Loucy (cell line): ENCODE measurements around the gene MAML3.

Experiments
- H2AFZ ChIP-seq: fragments of 200-600 bp; sonication (generic); 2 replicates; pipeline ENCODE4 v1.6.0; 2016; ENCODE audit warnings: antibody characterized with exemption, mild to moderate bottlenecking, low read length, moderate library complexity
- H3F3A ChIP-seq: fragments of 200-600 bp; 2 replicates; pipeline ENCODE4 v1.6.0; 2016; ENCODE audit warnings: antibody characterized with exemption, low read depth, mild to moderate bottlenecking
- H3K27me3 ChIP-seq: fragments of 200-600 bp; sonication (generic); 2 replicates; pipeline ENCODE4 v1.6.1; 2014; ENCODE audit warnings: low read length, mild to moderate bottlenecking; ENCODE audit not compliant: insufficient read depth, poor library complexity, severe bottlenecking
- H3K36me3 ChIP-seq: fragments of 200-600 bp; sonication (generic); 2 replicates; pipeline ENCODE4 v1.6.1; 2016; ENCODE audit warnings: low read length; ENCODE audit not compliant: insufficient read depth
- H3K4me1 ChIP-seq: fragments of 200-600 bp; sonication (generic); 2 replicates; pipeline ENCODE4 v1.5.1; 2014; ENCODE audit warnings: low read length, mild to moderate bottlenecking; ENCODE audit not compliant: insufficient read depth, poor library complexity, severe bottlenecking
- H3K4me2 ChIP-seq: fragments of 200-600 bp; sonication (generic); 2 replicates; pipeline ENCODE4 v1.6.0; 2014; ENCODE audit warnings: antibody characterized with exemption, low read length, low read depth, mild to moderate bottlenecking; ENCODE audit not compliant: poor library complexity, severe bottlenecking
- H3K4me3 ChIP-seq: fragments of 200-600 bp; sonication (generic); 2 replicates; pipeline ENCODE4 v1.5.1; 2014; ENCODE audit warnings: low read length, mild to moderate bottlenecking, mixed read lengths; ENCODE audit not compliant: poor library complexity, severe bottlenecking
- H3K79me2 ChIP-seq: fragments of 200-600 bp; sonication (generic); 2 replicates; pipeline ENCODE4 v1.6.1; 2014; ENCODE audit warnings: low read length; ENCODE audit not compliant: insufficient read depth
- H3K9ac ChIP-seq: fragments of 200-600 bp; sonication (generic); 2 replicates; pipeline ENCODE4 v1.6.0; 2014; ENCODE audit warnings: mild to moderate bottlenecking, low read depth, low read length, moderate library complexity; ENCODE audit not compliant: poor library complexity, severe bottlenecking
- H3K9me2 ChIP-seq: fragments of 200-600 bp; sonication (generic); replicated peaks from 2 replicates; pipeline ENCODE4 v1.6.1; 2016; ENCODE audit warnings: low read depth, low read length, mixed read lengths
- H3K9me3 ChIP-seq: fragments of 200-600 bp; sonication (generic); 2 replicates; pipeline ENCODE4 v1.6.1; 2014; ENCODE audit warnings: mild to moderate bottlenecking, antibody characterized with exemption, low read length, low read depth; ENCODE audit not compliant: insufficient read depth
- H4K20me1 ChIP-seq: fragments of 200-600 bp; sonication (generic); 2 replicates; pipeline ENCODE4 v1.6.0; 2014; ENCODE audit warnings: antibody characterized with exemption, low read length, mild to moderate bottlenecking; ENCODE audit not compliant: insufficient read depth, poor library complexity, severe bottlenecking
- CTCF ChIP-seq: fragments of 200-600 bp; sonication (generic); conservative IDR thresholded peaks from 2 replicates; pipeline ENCODE4 v1.5.1; 2014; ENCODE audit warnings: mild to moderate bottlenecking, antibody characterized with exemption, low read length
- EZH2phosphoT487 ChIP-seq: fragments of 200-600 bp; IDR thresholded peaks from 2 replicates; pipeline ENCODE4 v1.6.1; 2018; ENCODE audit warnings: antibody characterized with exemption, mild to moderate bottlenecking, moderate library complexity, borderline replicate concordance

Gene MAML3

DNA sequence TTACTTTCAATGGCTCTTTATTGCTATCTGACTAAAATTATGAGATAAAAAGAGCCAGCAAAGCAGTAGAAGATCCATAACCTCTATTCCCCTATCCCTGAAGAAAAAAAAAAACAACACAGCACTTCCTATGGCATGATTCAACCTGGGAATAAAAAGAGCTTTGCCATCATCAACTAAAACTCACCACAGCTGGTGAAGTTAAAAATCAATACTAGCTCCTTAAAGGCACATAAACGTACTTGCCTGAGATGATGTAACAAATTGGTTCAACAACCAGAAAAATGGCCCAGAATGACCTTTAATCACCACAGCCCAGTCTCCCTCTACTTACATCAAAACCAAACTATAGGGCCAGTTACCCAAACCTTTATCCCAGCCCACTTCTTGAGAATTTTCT is 153.8 kb downstream of the MAML3 start:
- TF ChIP-seq CTCF: no peak
- TF ChIP-seq EZH2phosphoT487: no peak
- no peak overlapping the region for H3K4me3 ChIP-seq
- no peak overlapping the region for H2AFZ ChIP-seq
- no peaks in the 10 kb centered on the region for H3K9me2 ChIP-seq
- H3K4me2 ChIP-seq: no peak overlapping the region
- H3K27me3 ChIP-seq: no peaks in the 10 kb centered on the region
- H3K9ac ChIP-seq: no peak overlapping the region
- no peaks in the 10 kb centered on the region for H4K20me1 ChIP-seq
- H3F3A ChIP-seq: no peaks in the 10 kb centered on the region
- H3K9me3 ChIP-seq: no peaks in the 10 kb centered on the region
- peaks cover 49% of the 10 kb centered on the region; the same call in 1 of the 2 replicates for H3K79me2 ChIP-seq
- H3K36me3 ChIP-seq: no peaks in the 10 kb centered on the region
- peaks cover 2% of the 10 kb centered on the region for H3K4me1 ChIP-seq

DNA sequence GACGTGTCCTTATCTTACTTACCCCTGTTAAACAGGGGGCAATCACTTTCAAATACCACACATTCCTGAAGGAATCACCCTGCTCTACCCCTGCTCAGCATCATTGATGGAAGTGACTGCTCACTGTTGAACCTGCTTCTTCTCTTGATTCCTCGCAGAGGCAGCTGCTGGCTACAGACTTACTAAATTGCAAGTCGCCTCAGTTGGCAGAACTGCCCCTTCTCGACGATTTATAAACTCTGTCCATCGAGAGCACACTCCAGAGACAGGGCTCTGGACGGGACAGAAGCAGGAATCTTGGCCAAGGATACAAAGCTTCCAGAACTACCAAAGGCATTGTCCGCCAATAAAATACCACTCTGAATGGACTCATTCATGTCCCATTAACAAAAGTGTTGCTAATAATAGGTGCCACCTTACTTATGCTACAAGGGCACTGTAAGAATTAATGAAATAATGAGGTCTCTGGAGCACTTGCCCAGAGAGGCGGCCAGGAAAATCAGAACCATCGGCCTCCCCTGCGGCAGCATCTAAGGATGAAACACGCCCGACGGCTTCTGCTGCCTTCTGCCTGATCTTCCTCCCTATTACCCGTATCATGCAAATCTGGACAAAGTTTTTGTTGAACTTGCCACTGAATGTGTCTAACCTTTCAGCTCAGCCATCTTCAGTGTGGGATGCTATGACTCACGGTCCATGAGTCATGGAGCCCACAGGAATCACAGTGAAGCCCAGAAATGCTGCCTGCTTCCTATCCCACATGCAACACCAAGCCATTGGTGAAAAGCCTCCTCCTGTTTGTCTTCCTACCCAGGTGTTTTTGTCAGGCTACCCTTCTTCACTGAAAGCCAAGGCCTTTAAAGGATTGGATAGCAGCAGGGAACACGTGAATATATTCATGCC is 164.9 kb downstream of the MAML3 start:
- TF ChIP-seq EZH2phosphoT487 (no peak), CTCF (no peak)
- Histone ChIP-seq H3K4me1 (no peaks in the 10 kb centered on the region), H3K9ac (no peak overlapping the region), H2AFZ (no peak overlapping the region), H3K9me2 (no peaks in the 10 kb centered on the region), H3K79me2 (peaks cover 40% of the 10 kb centered on the region; the same call in 1 of the 2 replicates), H3K9me3 (no peaks in the 10 kb centered on the region), H3K36me3 (no peaks in the 10 kb centered on the region), H3F3A (no peaks in the 10 kb centered on the region), H3K27me3 (no peaks in the 10 kb centered on the region), H3K4me2 (no peak overlapping the region), H3K4me3 (no peak overlapping the region), H4K20me1 (no peaks in the 10 kb centered on the region)

DNA sequence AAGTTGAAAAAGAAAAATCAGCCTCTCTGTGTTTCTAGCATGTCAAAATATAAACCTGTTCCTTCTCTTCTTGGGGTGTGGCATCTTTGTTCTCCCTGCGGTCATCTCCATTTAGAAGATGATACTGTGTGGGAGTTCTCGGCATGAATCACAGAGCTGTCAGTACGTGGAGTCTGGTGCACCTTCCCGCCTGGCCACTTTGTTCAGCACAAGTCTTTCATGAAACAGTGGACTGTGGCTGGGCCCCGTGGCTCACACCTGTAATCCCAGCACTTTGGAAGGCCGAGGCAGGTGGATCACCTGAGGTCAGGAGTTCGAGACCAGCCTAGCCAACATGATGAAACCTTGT is 166.5 kb downstream of the MAML3 start:
- Histone ChIP-seq H2AFZ (no peak overlapping the region), H3K9me2 (no peaks in the 10 kb centered on the region), H3K36me3 (no peaks in the 10 kb centered on the region), H3K79me2 (peaks cover 43% of the 10 kb centered on the region; the same call in 1 of the 2 replicates), H3K9ac (no peak overlapping the region), H3K4me3 (no peak overlapping the region), H3K4me2 (no peak overlapping the region), H3K4me1 (no peaks in the 10 kb centered on the region), H3F3A (no peaks in the 10 kb centered on the region), H3K9me3 (no peaks in the 10 kb centered on the region), H4K20me1 (no peaks in the 10 kb centered on the region), H3K27me3 (no peaks in the 10 kb centered on the region)
- TF ChIP-seq CTCF (no peak), EZH2phosphoT487 (no peak)
